Neural progenitor cell (in vitro differentiated cells): Measurements from ENCODE around the gene MBTPS1. TPM values are rescaled to one million over a fixed set of nuclear protein-coding genes. Genes with fewer than 3 reads are reported as not detected.

ENCODE experiments used
- DNase-seq: peaks from one replicate; pipeline ENCODE4 v3.0.0-alpha.2; 2016; ENCODE audit warnings: low spot score
- H2AFZ ChIP-seq: fragments of 200-600 bp; sonication (generic); replicated peaks from 2 replicates; pipeline ENCODE4 v1.6.1; 2016; ENCODE audit warnings: antibody characterized with exemption
- H3F3A ChIP-seq: fragments of 200-600 bp; sonication (generic); 2 replicates; pipeline ENCODE4 v1.6.1; 2016; ENCODE audit warnings: antibody characterized with exemption, low read depth
- H3K27ac ChIP-seq: fragments of 200-600 bp; sonication (generic); 2 replicates; pipeline ENCODE4 v1.5.1; 2016; ENCODE audit warnings: mild to moderate bottlenecking
- H3K27me3 ChIP-seq: fragments of 200-600 bp; sonication (generic); 2 replicates; pipeline ENCODE4 v1.6.1; 2016; ENCODE audit warnings: mild to moderate bottlenecking, moderate library complexity
- H3K36me3 ChIP-seq: fragments of 200-600 bp; sonication (generic); 2 replicates; pipeline ENCODE4 v1.5.1; 2016
- H3K4me1 ChIP-seq: fragments of 200-600 bp; sonication (generic); 2 replicates; pipeline ENCODE4 v1.6.1; 2016; ENCODE audit warnings: mixed run types
- H3K4me2 ChIP-seq: fragments of 200-600 bp; sonication (generic); 2 replicates; pipeline ENCODE4 v1.6.1; 2016
- H3K4me3 ChIP-seq: fragments of 200-600 bp; sonication (generic); 2 replicates; pipeline ENCODE4 v1.5.1; 2016
- H3K79me2 ChIP-seq: fragments of 200-600 bp; sonication (generic); 2 replicates; pipeline ENCODE4 v1.6.1; 2016; ENCODE audit warnings: low read depth
- H3K9ac ChIP-seq: fragments of 200-600 bp; sonication (generic); 2 replicates; pipeline ENCODE4 v1.6.1; 2016
- H3K9me3 ChIP-seq: fragments of 200-600 bp; sonication (generic); 2 replicates; pipeline ENCODE4 v1.5.1; 2016; ENCODE audit warnings: low read depth
- H4K20me1 ChIP-seq: fragments of 200-600 bp; sonication (generic); 2 replicates; pipeline ENCODE4 v1.6.1; 2016; ENCODE audit warnings: low read depth
- H3K27ac Mint-ChIP-seq: 3 replicates; pipeline ENCODE4 v1.8.0; 2021; ENCODE audit warnings: mixed read lengths
- H3K27me3 Mint-ChIP-seq: 2 replicates; pipeline ENCODE4 v1.8.0; 2022; ENCODE audit warnings: low read depth, mild to moderate bottlenecking, inconsistent platforms, moderate library complexity, mixed read lengths; ENCODE audit not compliant: insufficient read depth
- H3K36me3 Mint-ChIP-seq: 3 replicates; pipeline ENCODE4 v1.8.0; 2021; ENCODE audit warnings: mixed read lengths
- H3K4me1 Mint-ChIP-seq: 3 replicates; pipeline ENCODE4 v1.8.0; 2021; ENCODE audit warnings: mixed read lengths
- H3K4me3 Mint-ChIP-seq: 3 replicates; pipeline ENCODE4 v1.8.0; 2021; ENCODE audit warnings: mild to moderate bottlenecking, moderate library complexity, mixed read lengths
- H3K9me3 Mint-ChIP-seq: 3 replicates; pipeline ENCODE4 v1.8.0; 2020; ENCODE audit warnings: mixed read lengths
- CTCF ChIP-seq: fragments of 200-600 bp; sonication (generic); IDR thresholded peaks from 2 replicates; pipeline ENCODE4 v1.5.1; 2017; ENCODE audit warnings: antibody characterized with exemption, mild to moderate bottlenecking
- EZH2 ChIP-seq: fragments of 200-600 bp; sonication (generic); IDR thresholded peaks from 2 replicates; pipeline ENCODE4 v1.6.1; 2017; ENCODE audit warnings: antibody characterized with exemption, mild to moderate bottlenecking, moderate library complexity
- EZH2phosphoT487 ChIP-seq: fragments of 200-600 bp; sonication (generic); IDR thresholded peaks from 2 replicates; pipeline ENCODE4 v1.6.1; 2017; ENCODE audit warnings: antibody characterized with exemption
- total RNA-seq: library from RNA; depleted of rRNA; stranded (reverse); fragments of >200 nt; gene quantifications from 2 replicates; pipeline ENCODE4 v1.2.3, GENCODE V29; 2015; ENCODE audit warnings: low replicate concordance

The MBTPS1 gene
- total RNA-seq, 1 donor from 2014 or later, result 52.3 TPM

- Histone ChIP-seq H3K27ac (no peak overlapping the region), H3K9me3 (no peaks in the 10 kb centered on the region), H3K4me2 (no peak overlapping the region), H3K9ac (no peak overlapping the region), H3K79me2 (no peaks in the 10 kb centered on the region), H3K27me3 (no peaks in the 10 kb centered on the region), H2AFZ (no peak overlapping the region), H3K4me3 (no peak overlapping the region), H4K20me1 (no peaks in the 10 kb centered on the region), H3K4me1 (no peaks in the 10 kb centered on the region), H3F3A (no peaks in the 10 kb centered on the region), H3K36me3 (no peaks in the 10 kb centered on the region)
- DNase-seq, result no peak
- H3K27ac Mint-ChIP-seq, result no peak overlapping the region
- no peaks in the 10 kb centered on the region for H3K36me3 Mint-ChIP-seq
- peaks cover 11% of the 10 kb centered on the region for H3K4me1 Mint-ChIP-seq
- peaks cover 3% of the 10 kb centered on the region for H3K27me3 Mint-ChIP-seq
- TF ChIP-seq EZH2 (no peak), EZH2phosphoT487 (no peak), CTCF (no peak)
- no peaks in the 10 kb centered on the region for H3K9me3 Mint-ChIP-seq
- no peak overlapping the region for H3K4me3 Mint-ChIP-seq
Measured at GRCh38 chr16:84161037-84161436, 44.3 kb upstream of the MBTPS1 start.

- no peaks in the 10 kb centered on the region for H3K9me3 Mint-ChIP-seq
- Histone ChIP-seq H3K9me3 (no peaks in the 10 kb centered on the region), H3K4me3 (no peak overlapping the region), H4K20me1 (no peaks in the 10 kb centered on the region), H3K4me2 (no peak overlapping the region), H3F3A (no peaks in the 10 kb centered on the region), H3K79me2 (no peaks in the 10 kb centered on the region), H3K36me3 (no peaks in the 10 kb centered on the region), H3K4me1 (no peaks in the 10 kb centered on the region), H3K27ac (no peak overlapping the region), H2AFZ (no peak overlapping the region), H3K9ac (no peak overlapping the region), H3K27me3 (no peaks in the 10 kb centered on the region)
- TF ChIP-seq EZH2phosphoT487 (no peak), EZH2 (no peak), CTCF (no peak)
- no peak overlapping the region for H3K27ac Mint-ChIP-seq
- no peaks in the 10 kb centered on the region for H3K36me3 Mint-ChIP-seq
- H3K4me3 Mint-ChIP-seq, result no peak overlapping the region
- peaks cover 3% of the 10 kb centered on the region for H3K27me3 Mint-ChIP-seq
- peaks cover 11% of the 10 kb centered on the region for H3K4me1 Mint-ChIP-seq
- DNase-seq, result no peak
Measured at GRCh38 chr16:84159800-84160199, 43.1 kb upstream of the MBTPS1 start.

- H4K20me1 ChIP-seq, result no peaks in the 10 kb centered on the region
- no peaks in the 10 kb centered on the region for H3K36me3 Mint-ChIP-seq
- H3K4me3 ChIP-seq, result no peak overlapping the region
- TF ChIP-seq EZH2phosphoT487, result no peak
- H2AFZ ChIP-seq, result no peak overlapping the region
- H3K9me3 Mint-ChIP-seq, result no peaks in the 10 kb centered on the region
- no peak overlapping the region for H3K9ac ChIP-seq
- no peaks in the 10 kb centered on the region for H3K9me3 ChIP-seq
- H3K27ac ChIP-seq, result no peak overlapping the region
- no peak overlapping the region for H3K4me3 Mint-ChIP-seq
- no peak overlapping the region for H3K4me2 ChIP-seq
- H3K27me3 ChIP-seq, result no peaks in the 10 kb centered on the region
- H3F3A ChIP-seq, result no peaks in the 10 kb centered on the region
- no peak overlapping the region for H3K27ac Mint-ChIP-seq
- H3K36me3 ChIP-seq, result no peaks in the 10 kb centered on the region
- no peaks in the 10 kb centered on the region for H3K4me1 ChIP-seq
- no peak for DNase-seq
- H3K4me1 Mint-ChIP-seq, result peaks cover 14% of the 10 kb centered on the region
- peaks cover 3% of the 10 kb centered on the region for H3K27me3 Mint-ChIP-seq
- no peaks in the 10 kb centered on the region for H3K79me2 ChIP-seq
Measured at GRCh38 chr16:84159007-84159406, 42.3 kb upstream of the MBTPS1 start.

- H2AFZ ChIP-seq, result no peak overlapping the region
- no peak overlapping the region for H3K4me2 ChIP-seq
- H3K9me3 Mint-ChIP-seq, result no peaks in the 10 kb centered on the region
- H3F3A ChIP-seq, result no peaks in the 10 kb centered on the region
- H3K27me3 Mint-ChIP-seq, result peaks cover 5% of the 10 kb centered on the region
- no peak for DNase-seq
- H3K27ac ChIP-seq, result no peak overlapping the region
- no peak overlapping the region for H3K4me3 Mint-ChIP-seq
- H3K9ac ChIP-seq, result no peak overlapping the region
- H3K9me3 ChIP-seq, result no peaks in the 10 kb centered on the region
- H3K27ac Mint-ChIP-seq, result no peak overlapping the region
- no peaks in the 10 kb centered on the region for H3K27me3 ChIP-seq
- H3K4me1 ChIP-seq, result no peaks in the 10 kb centered on the region
- H3K36me3 Mint-ChIP-seq, result no peaks in the 10 kb centered on the region
- no peaks in the 10 kb centered on the region for H4K20me1 ChIP-seq
- TF ChIP-seq EZH2 (no peak), EZH2phosphoT487 (no peak), CTCF (no peak)
- H3K79me2 ChIP-seq, result no peaks in the 10 kb centered on the region
- H3K4me3 ChIP-seq, result no peak overlapping the region
- no peaks in the 10 kb centered on the region for H3K36me3 ChIP-seq
- peaks cover 6% of the 10 kb centered on the region for H3K4me1 Mint-ChIP-seq
Measured at GRCh38 chr16:84156342-84156784, 39.6 kb upstream of the MBTPS1 start.
